Smooth muscle cell (in vitro differentiated cells): Measurements from ENCODE around the gene SLC7A6OS. TPM values are rescaled to one million over a fixed set of nuclear protein-coding genes. Genes with fewer than 3 reads are reported as not detected.

Experiments
- DNase-seq: peaks from one replicate; lab custom pipeline; 2025; ENCODE audit not compliant: unreplicated experiment; lab: John Stamatoyannopoulos, UW
- H2AFZ ChIP-seq: fragments of 200-600 bp; sonication (generic); 2 replicates; pipeline ENCODE4 v1.6.0; 2016; ENCODE audit warnings: antibody characterized with exemption, low read depth, mild to moderate bottlenecking
- H3F3A ChIP-seq: fragments of 200-600 bp; sonication (generic); 2 replicates; pipeline ENCODE4 v1.6.0; 2017; ENCODE audit warnings: antibody characterized with exemption, low read depth
- H3K27ac ChIP-seq: fragments of 200-600 bp; sonication (generic); 2 replicates; pipeline ENCODE4 v1.5.1; 2016; ENCODE audit warnings: low read depth, mild to moderate bottlenecking
- H3K27me3 ChIP-seq: fragments of 200-600 bp; sonication (generic); 2 replicates; pipeline ENCODE4 v1.6.1; 2016; ENCODE audit warnings: low read depth, mild to moderate bottlenecking
- H3K36me3 ChIP-seq: fragments of 200-600 bp; sonication (generic); 2 replicates; pipeline ENCODE4 v1.5.1; 2016; ENCODE audit warnings: low read depth
- H3K4me1 ChIP-seq: fragments of 200-600 bp; sonication (generic); 2 replicates; pipeline ENCODE4 v1.5.1; 2016; ENCODE audit warnings: low read depth
- H3K4me2 ChIP-seq: fragments of 200-600 bp; sonication (generic); 2 replicates; pipeline ENCODE4 v1.6.0; 2016; ENCODE audit warnings: mild to moderate bottlenecking
- H3K4me3 ChIP-seq: fragments of 200-600 bp; sonication (generic); 2 replicates; pipeline ENCODE4 v1.5.1; 2016; ENCODE audit warnings: mild to moderate bottlenecking
- H3K79me2 ChIP-seq: fragments of 200-600 bp; sonication (generic); 2 replicates; pipeline ENCODE4 v1.6.0; 2016; ENCODE audit warnings: low read depth, mild to moderate bottlenecking
- H3K9ac ChIP-seq: fragments of 200-600 bp; sonication (generic); 2 replicates; pipeline ENCODE4 v1.6.0; 2016; ENCODE audit warnings: low read depth
- H3K9me3 ChIP-seq: fragments of 200-600 bp; sonication (generic); replicated peaks from 2 replicates; pipeline ENCODE4 v1.5.1; 2016; ENCODE audit warnings: low read depth
- H4K20me1 ChIP-seq: fragments of 200-600 bp; sonication (generic); 2 replicates; pipeline ENCODE4 v1.6.0; 2016; ENCODE audit warnings: low read depth
- WGBS: methylation state at CpG from one replicate; pipeline ENCODE4 v1.1.7; 2016; ENCODE audit warnings: low lambda C conversion rate; 5-methylcytosine and 5-hydroxymethylcytosine counted together
- polyA plus RNA-seq: library from polyadenylated mRNA; unstranded; fragments of >200 nt; fragmentation: Nextera tagmentation; extraction: Ambion mirVana; gene quantifications from 2 replicates; pipeline ENCODE4 v1.2.1, GENCODE V29; 2016
- total RNA-seq: library from RNA; depleted of rRNA; stranded (reverse); fragments of >200 nt; gene quantifications from 2 replicates; pipeline ENCODE4 v1.2.3, GENCODE V29; 2014
- TF ChIP-seq, protein P1 (sequence below): fragments of 200-600 bp; sonication (generic); IDR thresholded peaks from 2 replicates; pipeline ENCODE4 v1.5.1; 2017; ENCODE audit warnings: borderline replicate concordance, mild to moderate bottlenecking, antibody characterized with exemption; ENCODE audit not compliant: insufficient read depth, poor library complexity, severe bottlenecking

SLC7A6OS gene
- total and polyA plus RNA-seq, 2 experiments from 2014 or later, result 9.6 to 13.9 TPM

DNA sequence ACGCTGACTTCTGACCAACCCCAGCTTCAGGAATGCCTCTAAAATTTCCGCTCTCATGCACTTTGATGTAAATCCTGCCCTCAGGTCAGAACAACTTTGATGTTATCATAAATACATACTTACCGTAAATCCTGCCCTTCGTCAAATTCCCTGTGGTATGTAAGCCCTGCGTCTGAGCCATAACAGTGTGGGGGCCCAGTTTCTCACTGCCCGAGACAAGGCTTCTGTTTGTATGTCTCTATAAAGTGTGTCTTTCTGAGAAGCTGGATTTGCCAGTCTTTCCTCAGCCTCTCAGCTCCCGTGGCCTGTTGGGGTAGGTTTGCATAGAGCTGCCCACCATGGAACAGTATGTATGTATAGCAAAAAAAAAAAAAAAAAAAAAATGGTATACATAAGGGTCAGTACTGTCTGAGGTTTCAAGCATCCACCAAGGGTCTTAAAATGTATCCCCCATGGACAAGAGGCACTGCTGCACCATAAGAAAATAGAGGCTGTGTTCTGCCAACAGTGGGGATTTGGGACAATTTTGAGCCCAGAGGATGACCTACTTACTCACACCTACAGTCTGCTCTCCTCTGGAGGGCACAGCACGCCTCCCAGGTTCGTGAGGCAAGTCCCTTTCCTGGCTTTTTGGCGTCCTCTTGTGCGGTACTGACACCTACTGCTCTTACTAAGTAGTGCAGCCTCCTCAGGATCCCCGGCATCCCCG is 17.6 kb upstream of the SLC7A6OS start:
- Histone ChIP-seq H3K9me3 (no peaks in the 10 kb centered on the region), H3K27me3 (no peaks in the 10 kb centered on the region), H3K9ac (no peak overlapping the region), H3K4me2 (peak overlapping the region; percentile 30), H3K27ac (peak overlapping the region; percentile 62), H2AFZ (no peak overlapping the region), H3K36me3 (no peaks in the 10 kb centered on the region), H3K4me3 (no peak overlapping the region), H3F3A (no peaks in the 10 kb centered on the region), H3K4me1 (no peaks in the 10 kb centered on the region), H3K79me2 (no peaks in the 10 kb centered on the region), H4K20me1 (no peaks in the 10 kb centered on the region)
- TF ChIP-seq, protein P1, sequence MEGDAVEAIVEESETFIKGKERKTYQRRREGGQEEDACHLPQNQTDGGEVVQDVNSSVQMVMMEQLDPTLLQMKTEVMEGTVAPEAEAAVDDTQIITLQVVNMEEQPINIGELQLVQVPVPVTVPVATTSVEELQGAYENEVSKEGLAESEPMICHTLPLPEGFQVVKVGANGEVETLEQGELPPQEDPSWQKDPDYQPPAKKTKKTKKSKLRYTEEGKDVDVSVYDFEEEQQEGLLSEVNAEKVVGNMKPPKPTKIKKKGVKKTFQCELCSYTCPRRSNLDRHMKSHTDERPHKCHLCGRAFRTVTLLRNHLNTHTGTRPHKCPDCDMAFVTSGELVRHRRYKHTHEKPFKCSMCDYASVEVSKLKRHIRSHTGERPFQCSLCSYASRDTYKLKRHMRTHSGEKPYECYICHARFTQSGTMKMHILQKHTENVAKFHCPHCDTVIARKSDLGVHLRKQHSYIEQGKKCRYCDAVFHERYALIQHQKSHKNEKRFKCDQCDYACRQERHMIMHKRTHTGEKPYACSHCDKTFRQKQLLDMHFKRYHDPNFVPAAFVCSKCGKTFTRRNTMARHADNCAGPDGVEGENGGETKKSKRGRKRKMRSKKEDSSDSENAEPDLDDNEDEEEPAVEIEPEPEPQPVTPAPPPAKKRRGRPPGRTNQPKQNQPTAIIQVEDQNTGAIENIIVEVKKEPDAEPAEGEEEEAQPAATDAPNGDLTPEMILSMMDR, result peak; percentile 87
- DNase-seq, result peak; percentile 26
- WGBS, result 10% methylated on average over 13 of the region's 13 CpGs

DNA sequence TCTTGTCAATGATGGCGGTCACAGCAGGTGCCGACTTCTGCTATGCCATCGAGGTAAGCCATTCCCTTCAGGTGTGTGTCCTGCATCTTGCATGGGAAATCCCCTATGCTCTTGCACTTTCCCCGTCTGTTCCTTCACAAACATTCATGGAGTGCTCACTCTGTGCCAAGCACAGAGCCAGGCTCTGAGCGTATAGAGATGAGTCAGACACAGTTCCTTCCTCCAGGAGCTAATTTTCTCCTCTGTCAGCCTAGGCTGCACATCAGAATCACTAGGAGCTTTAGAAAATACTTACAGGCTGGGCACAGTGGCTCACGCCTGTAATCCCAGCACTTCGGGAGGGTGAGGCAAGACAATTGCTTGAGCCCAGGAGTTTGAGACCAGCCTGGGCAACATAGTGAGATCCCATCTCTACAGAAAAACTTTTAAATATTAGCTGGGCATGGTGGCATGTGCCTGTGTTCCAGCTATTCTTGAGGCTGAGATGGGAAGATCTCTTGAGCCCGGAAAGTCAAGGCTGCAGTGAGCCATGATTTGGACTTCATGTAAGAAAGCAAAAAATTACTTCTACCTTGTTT is 14.1 kb upstream of the SLC7A6OS start:
- DNase-seq, result no peak
- no peak overlapping the region for H3K4me2 ChIP-seq
- H3K4me1 ChIP-seq, result no peaks in the 10 kb centered on the region

DNA sequence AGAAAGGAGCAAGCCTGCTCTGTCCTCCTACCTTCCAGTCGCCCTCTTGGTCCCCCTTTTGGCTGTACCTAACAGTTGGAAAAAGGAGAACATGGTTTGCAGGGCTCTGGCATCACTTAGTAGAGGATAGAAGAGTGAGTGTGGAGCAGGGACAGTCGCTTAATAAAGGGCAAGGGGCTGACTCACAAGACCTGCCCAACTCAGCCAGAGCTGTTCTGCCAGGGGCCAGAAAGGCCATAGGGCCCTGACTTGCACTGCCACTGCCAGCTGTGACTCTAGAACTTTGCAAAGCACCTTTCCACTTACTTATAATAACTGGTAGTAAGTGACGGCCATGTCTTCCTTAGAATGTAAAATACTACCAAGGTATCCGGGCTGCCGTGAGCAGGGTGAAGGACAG is 13.6 kb upstream of the SLC7A6OS start:
- no peaks in the 10 kb centered on the region for H3F3A ChIP-seq
- WGBS, result 96% methylated on average over 5 of the region's 5 CpGs
- H3K4me3 ChIP-seq, result no peak overlapping the region
- no peaks in the 10 kb centered on the region for H3K9me3 ChIP-seq
- no peaks in the 10 kb centered on the region for H3K79me2 ChIP-seq
- no peak overlapping the region for H2AFZ ChIP-seq
- no peak overlapping the region for H3K9ac ChIP-seq
- H3K4me2 ChIP-seq, result no peak overlapping the region
- H3K36me3 ChIP-seq, result no peaks in the 10 kb centered on the region
- H3K27ac ChIP-seq, result no peak overlapping the region
- no peak for DNase-seq
- TF ChIP-seq, protein P1, result no peak
- H4K20me1 ChIP-seq, result no peaks in the 10 kb centered on the region
- H3K27me3 ChIP-seq, result no peaks in the 10 kb centered on the region
- H3K4me1 ChIP-seq, result no peaks in the 10 kb centered on the region

More for the DNA sequence above, 14.1 kb upstream of the SLC7A6OS start:
- WGBS, result 96% methylated on average over 8 of the region's 8 CpGs
- TF ChIP-seq, protein P1, result no peak
- Histone ChIP-seq H3K9ac (no peak overlapping the region), H3K27ac (no peak overlapping the region), H3K36me3 (no peaks in the 10 kb centered on the region), H3K27me3 (no peaks in the 10 kb centered on the region), H3K79me2 (no peaks in the 10 kb centered on the region), H4K20me1 (no peaks in the 10 kb centered on the region), H3K4me3 (no peak overlapping the region), H3K9me3 (no peaks in the 10 kb centered on the region), H2AFZ (no peak overlapping the region), H3F3A (no peaks in the 10 kb centered on the region)
